OCI-LY3 (cell line): Measurements from ENCODE around the gene LRRC4B.

Experiments
- CTCF ChIP-seq: fragments of 200-600, 300-600 bp; sonication (generic); IDR thresholded peaks from 2 replicates; pipeline ENCODE4 v1.5.1; 2014; ENCODE audit warnings: antibody characterized with exemption, low read length, low read depth
- EZH2phosphoT487 ChIP-seq: fragments of 200-600 bp; shearing (Covaris generic); IDR thresholded peaks from 2 replicates; pipeline ENCODE4 v1.6.1; 2018; ENCODE audit warnings: antibody characterized with exemption, mixed run types, low read depth

GRCh38 chr19:50557009-50557613, 11.1 kb downstream of the LRRC4B start:
- TF ChIP-seq CTCF, result no peak
- no peak for TF ChIP-seq EZH2phosphoT487
